A673 (cell line): ENCODE measurements around the gene FKBP5.

Experiments used
- EZH2 ChIP-seq: fragments of 200-600 bp; sonication (generic); IDR thresholded peaks from 2 replicates; pipeline ENCODE4 v1.6.1; 2017; ENCODE audit warnings: borderline replicate concordance, low read depth, mild to moderate bottlenecking, mixed read lengths, antibody characterized with exemption, low read length; ENCODE audit not compliant: poor library complexity, severe bottlenecking
- TF ChIP-seq, protein P1 (sequence below): fragments of 300-800, 200-600 bp; sonication (generic); conservative IDR thresholded peaks from 2 replicates; pipeline ENCODE4 v1.5.1; 2017; ENCODE audit warnings: low read depth, mild to moderate bottlenecking, antibody characterized with exemption, low read length, moderate library complexity, mixed read lengths

DNA sequence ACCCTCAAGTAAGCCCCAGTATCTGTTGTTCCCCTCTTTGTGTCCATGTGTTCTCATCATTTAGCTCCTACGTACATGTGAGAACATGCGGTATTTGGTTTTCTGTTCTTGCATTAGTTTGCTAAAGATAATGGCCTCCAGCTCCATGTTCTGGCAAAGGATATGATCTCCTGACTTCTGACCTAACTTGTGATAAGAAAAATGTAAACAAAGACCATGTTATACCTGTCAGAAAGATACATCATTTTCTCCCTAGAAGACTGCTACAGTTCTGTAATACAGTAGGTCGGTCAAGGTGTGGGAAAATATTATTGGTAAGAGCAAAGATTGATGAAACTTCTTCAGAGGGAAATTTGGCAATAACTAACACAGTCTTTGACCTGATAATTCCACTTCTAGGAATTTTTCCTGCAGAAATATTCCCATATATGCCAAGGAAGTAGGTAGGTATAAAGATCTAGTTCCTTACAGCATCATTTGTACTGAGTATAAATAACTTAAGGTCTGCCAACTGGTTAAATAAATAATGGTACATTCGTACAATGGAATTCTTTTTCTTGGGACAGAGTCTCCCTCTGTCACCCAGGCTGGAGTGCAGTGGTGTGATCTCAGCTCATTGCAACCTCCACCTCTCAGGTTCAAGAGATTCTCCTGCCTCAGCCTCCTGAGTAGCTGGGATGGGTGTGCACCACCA, 19.1 kb upstream of the FKBP5 start:
- TF ChIP-seq, protein P1, sequence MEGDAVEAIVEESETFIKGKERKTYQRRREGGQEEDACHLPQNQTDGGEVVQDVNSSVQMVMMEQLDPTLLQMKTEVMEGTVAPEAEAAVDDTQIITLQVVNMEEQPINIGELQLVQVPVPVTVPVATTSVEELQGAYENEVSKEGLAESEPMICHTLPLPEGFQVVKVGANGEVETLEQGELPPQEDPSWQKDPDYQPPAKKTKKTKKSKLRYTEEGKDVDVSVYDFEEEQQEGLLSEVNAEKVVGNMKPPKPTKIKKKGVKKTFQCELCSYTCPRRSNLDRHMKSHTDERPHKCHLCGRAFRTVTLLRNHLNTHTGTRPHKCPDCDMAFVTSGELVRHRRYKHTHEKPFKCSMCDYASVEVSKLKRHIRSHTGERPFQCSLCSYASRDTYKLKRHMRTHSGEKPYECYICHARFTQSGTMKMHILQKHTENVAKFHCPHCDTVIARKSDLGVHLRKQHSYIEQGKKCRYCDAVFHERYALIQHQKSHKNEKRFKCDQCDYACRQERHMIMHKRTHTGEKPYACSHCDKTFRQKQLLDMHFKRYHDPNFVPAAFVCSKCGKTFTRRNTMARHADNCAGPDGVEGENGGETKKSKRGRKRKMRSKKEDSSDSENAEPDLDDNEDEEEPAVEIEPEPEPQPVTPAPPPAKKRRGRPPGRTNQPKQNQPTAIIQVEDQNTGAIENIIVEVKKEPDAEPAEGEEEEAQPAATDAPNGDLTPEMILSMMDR, result no peak
- TF ChIP-seq EZH2, result no peak
